ENCODE measurements around the gene HS3ST5. TPM values are rescaled to one million over a fixed set of nuclear protein-coding genes. Genes with fewer than 3 reads are reported as not detected.
"Not testable (repeated sequence)": the region's sequence is repeated elsewhere in the genome, so short reads cannot be mapped to it uniquely, and the experiment has no call there.

Gene HS3ST5
- total RNA-seq, 1 donor from 2014 or later = not detected

DNA sequence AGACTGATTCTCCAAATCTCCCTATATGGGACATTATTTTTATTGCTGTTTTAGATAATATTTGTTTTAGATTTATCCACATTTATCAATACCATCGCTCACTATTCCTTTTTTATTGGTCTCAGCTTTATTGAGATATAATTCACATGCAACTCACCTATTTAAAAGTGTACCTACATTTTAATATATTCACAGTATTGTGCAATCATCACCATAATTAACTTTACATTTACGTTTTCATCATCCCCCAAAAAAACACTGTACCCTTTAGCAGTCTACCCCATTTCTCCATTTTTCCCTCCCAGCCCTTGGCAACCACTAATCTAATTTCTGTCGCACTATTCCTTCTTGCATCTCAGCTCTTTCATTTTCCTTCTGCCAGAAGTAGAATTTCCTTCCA, 261.1 kb downstream of the HS3ST5 start:
- Histone ChIP-seq H3K4me3 (ENCODE audit: low read depth, low read length) (no peak overlapping the region), H3K36me3 (ENCODE audit: control insufficient read depth, insufficient read depth, low read length) (no peaks in the 10 kb centered on the region), H3K27me3 (ENCODE audit: control insufficient read depth, insufficient read depth, low read length) (no peaks in the 10 kb centered on the region)
- TF ChIP-seq, protein P1, sequence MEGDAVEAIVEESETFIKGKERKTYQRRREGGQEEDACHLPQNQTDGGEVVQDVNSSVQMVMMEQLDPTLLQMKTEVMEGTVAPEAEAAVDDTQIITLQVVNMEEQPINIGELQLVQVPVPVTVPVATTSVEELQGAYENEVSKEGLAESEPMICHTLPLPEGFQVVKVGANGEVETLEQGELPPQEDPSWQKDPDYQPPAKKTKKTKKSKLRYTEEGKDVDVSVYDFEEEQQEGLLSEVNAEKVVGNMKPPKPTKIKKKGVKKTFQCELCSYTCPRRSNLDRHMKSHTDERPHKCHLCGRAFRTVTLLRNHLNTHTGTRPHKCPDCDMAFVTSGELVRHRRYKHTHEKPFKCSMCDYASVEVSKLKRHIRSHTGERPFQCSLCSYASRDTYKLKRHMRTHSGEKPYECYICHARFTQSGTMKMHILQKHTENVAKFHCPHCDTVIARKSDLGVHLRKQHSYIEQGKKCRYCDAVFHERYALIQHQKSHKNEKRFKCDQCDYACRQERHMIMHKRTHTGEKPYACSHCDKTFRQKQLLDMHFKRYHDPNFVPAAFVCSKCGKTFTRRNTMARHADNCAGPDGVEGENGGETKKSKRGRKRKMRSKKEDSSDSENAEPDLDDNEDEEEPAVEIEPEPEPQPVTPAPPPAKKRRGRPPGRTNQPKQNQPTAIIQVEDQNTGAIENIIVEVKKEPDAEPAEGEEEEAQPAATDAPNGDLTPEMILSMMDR (IDR thresholded peaks at IDR 0.05; ENCODE audit: insufficient read depth, low read length, severe bottlenecking) = no peak
- no peak for FAIRE-seq
- no peak for DNase-seq (ENCODE audit: low read depth)

DNA sequence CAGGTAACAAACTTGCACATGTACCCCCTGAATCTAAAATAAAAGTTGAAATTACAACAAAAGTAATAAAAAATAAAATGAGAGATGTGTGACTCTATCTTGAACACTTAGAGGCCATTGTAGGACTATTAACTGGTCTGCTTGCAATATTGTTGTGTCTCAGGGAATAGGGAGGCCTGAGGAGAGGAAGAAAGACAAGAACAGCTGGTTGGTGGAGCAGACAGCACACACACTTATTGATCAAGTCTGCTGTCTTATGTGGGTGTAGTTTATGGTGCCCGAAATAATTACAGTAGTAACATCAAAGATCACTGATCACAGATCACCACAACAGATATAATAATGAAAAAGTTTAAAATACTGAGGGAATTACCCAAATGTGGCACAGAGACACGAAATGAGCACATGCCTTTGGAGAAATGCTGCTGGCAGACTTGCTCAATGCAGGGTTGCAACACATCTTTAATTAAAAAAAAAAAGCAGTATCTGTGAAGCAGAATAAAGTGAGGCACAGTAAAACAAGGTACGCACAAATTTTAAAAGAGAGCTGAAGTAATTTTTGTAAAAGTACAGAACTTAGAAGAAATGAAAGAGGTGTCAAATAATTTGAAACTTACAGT, 261.8 kb downstream of the HS3ST5 start:
- Histone ChIP-seq H3K4me3 (ENCODE audit: low read depth, low read length) (no peak overlapping the region), H3K27me3 (ENCODE audit: control insufficient read depth, insufficient read depth, low read length) (no peaks in the 10 kb centered on the region), H3K36me3 (ENCODE audit: control insufficient read depth, insufficient read depth, low read length) (no peaks in the 10 kb centered on the region)
- TF ChIP-seq, protein P1 (IDR thresholded peaks at IDR 0.05; ENCODE audit: insufficient read depth, low read length, severe bottlenecking) = no peak
- no peak for DNase-seq (ENCODE audit: low read depth)
- no peak for FAIRE-seq

DNA sequence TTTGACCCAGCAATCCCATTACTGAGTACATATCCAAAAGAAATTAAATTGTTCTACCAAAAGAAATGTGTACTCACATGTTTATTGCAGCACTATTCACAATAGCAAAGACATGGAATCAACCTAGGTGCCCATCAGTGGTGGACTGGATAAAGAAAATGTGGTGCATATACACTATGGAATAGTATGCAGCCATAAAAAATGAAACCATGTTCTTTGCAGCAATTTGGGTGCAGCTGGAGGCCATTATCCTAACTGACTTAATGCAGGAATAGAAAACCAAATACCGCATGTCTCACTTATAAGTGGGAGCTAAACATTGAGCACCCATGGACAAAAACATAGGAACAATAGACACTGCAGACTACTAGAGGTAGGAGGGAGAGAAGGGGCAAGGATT, 262.4 kb downstream of the HS3ST5 start:
- not testable (repeated sequence) for FAIRE-seq; H3K4me3 ChIP-seq (ENCODE audit: low read depth, low read length); H3K36me3 ChIP-seq (ENCODE audit: control insufficient read depth, insufficient read depth, low read length); H3K27me3 ChIP-seq (ENCODE audit: control insufficient read depth, insufficient read depth, low read length); DNase-seq (ENCODE audit: low read depth)

DNA sequence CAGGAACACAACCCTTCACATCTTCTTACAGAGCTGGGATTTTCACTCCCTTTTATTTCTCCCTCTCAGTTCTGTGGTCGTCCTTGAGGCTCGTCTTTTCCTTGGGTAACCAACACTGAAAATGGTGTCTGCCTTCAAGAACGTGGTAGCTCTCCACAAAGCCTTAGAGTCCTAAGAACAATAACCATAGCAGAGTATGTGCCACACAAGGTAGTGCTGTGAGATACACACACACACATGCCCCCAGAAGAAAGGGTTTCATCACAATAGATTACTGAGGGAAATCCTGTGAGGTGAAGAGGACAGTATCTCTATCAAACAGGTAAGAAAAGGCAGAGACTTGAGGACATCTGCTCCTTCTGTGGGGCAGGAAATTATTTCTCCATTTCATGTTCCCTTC, 267.0 kb downstream of the HS3ST5 start:
- TF ChIP-seq, protein P1 (IDR thresholded peaks at IDR 0.05; ENCODE audit: insufficient read depth, low read length, severe bottlenecking) = no peak
- DNase-seq (ENCODE audit: low read depth) (no peak), FAIRE-seq (no peak)
- H3K27me3 ChIP-seq (ENCODE audit: control insufficient read depth, insufficient read depth, low read length) = no peaks in the 10 kb centered on the region
- H3K36me3 ChIP-seq (ENCODE audit: control insufficient read depth, insufficient read depth, low read length) = no peaks in the 10 kb centered on the region
- H3K4me3 ChIP-seq (ENCODE audit: low read depth, low read length) = no peak overlapping the region

DNA sequence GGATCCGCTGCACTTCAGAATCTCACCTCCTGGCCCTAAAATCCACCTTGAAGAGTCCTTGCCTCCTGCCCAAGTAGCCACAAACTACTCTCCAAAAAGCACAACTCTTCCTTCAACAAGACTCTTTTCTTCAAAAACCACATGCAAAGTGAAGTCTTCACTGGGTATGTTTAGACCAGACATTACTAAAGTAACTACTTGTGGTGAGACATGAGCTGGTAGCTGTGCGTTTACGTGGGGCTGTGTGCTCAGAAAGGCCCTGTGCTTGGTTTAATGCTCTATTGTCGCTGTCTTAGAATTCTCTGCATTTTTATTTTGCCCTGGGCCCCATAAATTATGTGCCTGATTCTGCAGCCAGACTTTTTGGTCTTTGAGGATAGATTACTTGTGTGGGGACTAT, 267.5 kb downstream of the HS3ST5 start:
- TF ChIP-seq, protein P1 (IDR thresholded peaks at IDR 0.05; ENCODE audit: insufficient read depth, low read length, severe bottlenecking) = no peak
- DNase-seq (ENCODE audit: low read depth) (no peak), FAIRE-seq (no peak)
- Histone ChIP-seq H3K4me3 (ENCODE audit: low read depth, low read length) (no peak overlapping the region), H3K27me3 (ENCODE audit: control insufficient read depth, insufficient read depth, low read length) (no peaks in the 10 kb centered on the region), H3K36me3 (ENCODE audit: control insufficient read depth, insufficient read depth, low read length) (no peaks in the 10 kb centered on the region)

DNA sequence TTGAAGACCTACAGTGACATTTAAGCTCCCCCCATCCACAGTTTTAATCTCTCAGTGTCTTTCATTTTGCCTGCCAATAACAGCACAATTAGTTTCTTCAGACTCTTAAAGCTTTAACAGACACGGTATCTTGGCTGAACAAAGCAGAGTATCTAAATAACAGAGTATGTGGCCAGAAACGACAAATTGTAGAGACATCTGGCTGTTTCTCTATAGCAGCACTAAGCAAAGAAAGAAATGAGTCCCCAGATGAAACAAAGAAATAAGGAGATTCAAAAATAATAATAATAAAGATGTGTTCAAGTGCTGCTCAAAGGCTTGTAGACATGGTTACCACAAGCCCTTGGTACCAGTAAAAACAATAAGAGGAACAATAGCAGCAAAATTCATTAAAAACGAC, 274.1 kb downstream of the HS3ST5 start:
- TF ChIP-seq, protein P1 (IDR thresholded peaks at IDR 0.05; ENCODE audit: insufficient read depth, low read length, severe bottlenecking) = no peak
- FAIRE-seq = no peak
- no peak overlapping the region for H3K4me3 ChIP-seq (ENCODE audit: low read depth, low read length)

More for the DNA sequence above, 274.1 kb downstream of the HS3ST5 start:
- Histone ChIP-seq H3K36me3 (ENCODE audit: control insufficient read depth, insufficient read depth, low read length) (no peaks in the 10 kb centered on the region), H3K27me3 (ENCODE audit: control insufficient read depth, insufficient read depth, low read length) (no peaks in the 10 kb centered on the region)
- DNase-seq (ENCODE audit: low read depth) = no peak
